HFF-Myc (cell line): ENCODE results near the gene FBXW4.

Experiments used
- DNase-seq: peaks from one replicate; pipeline ENCODE4 v3.0.0-alpha.2; 2011; ENCODE audit warnings: low read depth; ENCODE audit errors: extremely low read depth
- H3K4me3 ChIP-seq: replicated peaks from 2 replicates; pipeline ENCODE4 v1.5.1; 2011; ENCODE audit warnings: low read depth, mild to moderate bottlenecking, control low read depth, low read length
- TF ChIP-seq, protein P1 (sequence below): IDR thresholded peaks from 2 replicates; pipeline ENCODE4 v1.5.1; 2012; ENCODE audit warnings: mild to moderate bottlenecking, low read depth, low read length, control low read depth; ENCODE audit errors: missing control alignments

The FBXW4 gene

DNA sequence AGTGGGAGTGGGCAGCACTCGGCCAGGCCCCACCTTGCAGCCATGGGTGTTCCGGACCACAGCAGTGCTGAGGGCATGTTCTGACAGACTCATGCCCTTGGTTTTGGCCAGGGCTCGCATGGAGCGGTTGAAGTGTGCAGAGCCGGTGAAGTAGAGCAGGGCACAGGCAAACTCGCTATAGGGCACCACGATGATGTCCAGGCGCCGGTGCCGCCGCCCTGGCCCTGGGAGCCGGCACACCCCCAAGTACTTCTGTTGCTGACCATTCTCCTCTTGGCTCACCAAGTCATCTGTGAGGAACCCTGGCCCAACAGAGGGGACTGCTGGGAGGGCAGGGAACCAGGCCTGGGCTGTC is 115.5 kb downstream of the FBXW4 start:
- TF ChIP-seq, protein P1, sequence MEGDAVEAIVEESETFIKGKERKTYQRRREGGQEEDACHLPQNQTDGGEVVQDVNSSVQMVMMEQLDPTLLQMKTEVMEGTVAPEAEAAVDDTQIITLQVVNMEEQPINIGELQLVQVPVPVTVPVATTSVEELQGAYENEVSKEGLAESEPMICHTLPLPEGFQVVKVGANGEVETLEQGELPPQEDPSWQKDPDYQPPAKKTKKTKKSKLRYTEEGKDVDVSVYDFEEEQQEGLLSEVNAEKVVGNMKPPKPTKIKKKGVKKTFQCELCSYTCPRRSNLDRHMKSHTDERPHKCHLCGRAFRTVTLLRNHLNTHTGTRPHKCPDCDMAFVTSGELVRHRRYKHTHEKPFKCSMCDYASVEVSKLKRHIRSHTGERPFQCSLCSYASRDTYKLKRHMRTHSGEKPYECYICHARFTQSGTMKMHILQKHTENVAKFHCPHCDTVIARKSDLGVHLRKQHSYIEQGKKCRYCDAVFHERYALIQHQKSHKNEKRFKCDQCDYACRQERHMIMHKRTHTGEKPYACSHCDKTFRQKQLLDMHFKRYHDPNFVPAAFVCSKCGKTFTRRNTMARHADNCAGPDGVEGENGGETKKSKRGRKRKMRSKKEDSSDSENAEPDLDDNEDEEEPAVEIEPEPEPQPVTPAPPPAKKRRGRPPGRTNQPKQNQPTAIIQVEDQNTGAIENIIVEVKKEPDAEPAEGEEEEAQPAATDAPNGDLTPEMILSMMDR: no peak
- no peak for DNase-seq
- no peak overlapping the region for H3K4me3 ChIP-seq

DNA sequence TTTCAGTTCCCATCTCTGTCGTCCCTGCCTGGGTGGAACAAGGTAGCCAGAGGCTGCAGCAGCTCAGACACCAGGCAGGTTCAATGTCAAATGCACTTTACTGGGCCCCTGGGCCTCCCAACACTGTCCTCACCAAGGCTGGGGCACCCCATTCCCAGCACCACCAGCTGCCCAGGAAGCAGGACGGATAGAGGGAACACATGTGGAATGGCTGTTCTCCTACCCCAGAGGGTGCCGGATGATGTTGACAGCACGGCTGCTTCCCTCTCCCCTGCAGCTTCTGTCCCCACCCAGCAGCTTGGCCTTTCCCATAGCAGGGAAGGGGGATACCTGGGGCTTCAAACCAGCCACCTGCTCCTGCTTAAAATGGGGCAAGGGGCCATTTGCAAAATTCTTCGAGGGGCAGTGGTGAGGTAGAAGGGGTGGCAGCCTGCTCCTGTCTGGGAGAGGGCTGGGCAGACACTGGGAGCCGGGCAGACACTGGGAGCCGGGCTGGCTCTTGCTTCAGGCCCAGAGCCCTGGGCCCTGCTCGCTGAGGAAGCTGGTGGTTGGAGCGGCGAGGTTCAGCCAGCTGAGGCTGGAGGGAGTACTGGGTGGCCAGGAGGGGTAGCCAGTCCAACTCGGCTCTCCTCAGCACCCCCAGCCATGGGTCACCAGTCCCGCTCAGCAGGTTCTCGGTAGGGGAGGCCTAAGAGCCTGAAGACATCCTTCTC is 116.0 kb downstream of the FBXW4 start:
- DNase-seq: no peak
- TF ChIP-seq, protein P1: no peak
- H3K4me3 ChIP-seq: no peak overlapping the region

DNA sequence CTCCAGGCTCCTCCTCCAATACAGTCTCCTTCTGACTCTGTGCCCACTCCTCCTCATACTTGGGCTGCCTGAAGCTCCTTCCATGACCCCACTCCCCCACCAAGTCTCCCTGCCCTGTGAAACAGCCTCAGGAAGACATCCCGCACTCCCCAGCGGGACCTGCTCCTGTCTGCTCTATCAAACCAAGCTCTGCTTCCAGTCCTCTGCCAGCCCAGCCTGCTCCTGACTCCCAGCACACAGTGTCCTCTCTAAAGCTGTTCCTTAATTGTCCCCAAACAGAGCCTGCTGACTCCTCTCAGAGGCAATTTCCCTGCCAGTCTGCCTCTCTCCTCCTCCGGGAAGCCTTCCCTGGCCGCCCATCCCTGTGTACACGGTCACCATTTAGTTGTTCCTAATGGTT is 116.8 kb downstream of the FBXW4 start:
- no peak for DNase-seq
- H3K4me3 ChIP-seq: no peak overlapping the region
- TF ChIP-seq, protein P1: no peak

DNA sequence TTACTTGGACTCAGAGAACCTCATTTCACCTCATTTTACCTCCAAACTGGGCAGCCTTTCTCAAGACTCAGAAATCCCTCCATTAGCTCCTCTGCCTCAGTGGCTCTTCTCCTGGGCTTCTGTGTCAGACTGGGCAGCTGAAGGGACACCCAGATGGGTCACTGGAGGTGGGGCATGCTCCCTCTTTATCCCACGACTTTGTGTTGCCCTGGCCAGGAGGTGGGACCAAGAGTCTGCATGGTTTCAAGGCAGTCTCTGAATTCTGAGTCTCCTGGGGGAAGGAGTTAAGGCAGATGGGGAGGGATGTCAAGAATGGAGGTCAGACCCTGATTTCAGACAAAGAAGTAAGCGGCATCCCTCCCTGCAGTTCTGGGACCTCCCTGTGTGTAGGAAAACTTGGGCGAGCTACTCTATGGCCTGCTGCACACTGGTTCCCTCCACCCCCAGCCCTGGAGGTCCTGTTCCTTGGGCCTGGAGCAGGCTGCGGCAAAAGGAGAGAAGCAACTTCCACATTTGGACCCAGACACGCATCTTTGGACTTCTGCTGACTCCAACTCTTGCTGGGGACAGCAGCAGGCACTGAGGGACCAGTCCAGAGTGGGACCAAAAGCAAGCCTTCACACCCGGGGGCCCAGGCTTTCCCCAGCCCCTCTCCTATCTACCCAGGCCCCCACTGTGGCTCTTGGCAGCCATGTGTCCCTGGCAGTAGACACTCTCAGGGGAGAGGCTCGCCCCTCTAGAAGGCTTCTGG is 117.7 kb downstream of the FBXW4 start:
- H3K4me3 ChIP-seq: no peak overlapping the region
- no peak for DNase-seq
- TF ChIP-seq, protein P1: no peak

DNA sequence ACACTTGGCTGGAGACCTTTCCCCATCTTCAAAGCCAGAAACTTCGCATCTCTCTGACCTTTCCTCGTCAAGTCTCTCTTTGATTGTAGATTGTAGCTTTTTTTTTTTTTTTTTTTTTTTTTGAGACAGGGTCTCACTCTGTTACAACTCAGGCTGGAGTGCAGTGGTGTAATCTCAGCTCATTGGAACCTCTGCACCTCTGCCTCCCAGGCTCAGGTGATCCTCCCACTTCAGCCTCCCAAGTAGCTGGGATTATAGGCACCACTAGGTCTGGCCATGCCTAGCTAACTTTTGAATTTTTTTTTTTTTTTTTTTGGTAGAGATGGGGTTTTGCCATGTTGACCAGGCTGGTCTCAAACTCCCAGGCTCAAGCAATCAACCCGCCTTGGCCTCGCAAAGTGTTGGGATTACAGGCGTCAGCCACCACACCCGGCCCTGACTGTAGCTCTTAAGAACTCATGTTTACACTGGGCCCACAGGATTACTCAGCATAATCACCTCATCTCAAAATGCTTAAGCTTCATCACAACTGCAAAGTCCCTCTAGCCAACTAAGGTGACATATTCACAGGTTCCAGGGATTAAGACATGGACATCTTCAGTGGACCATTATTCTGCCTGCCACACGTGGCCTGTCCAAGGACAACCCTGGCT is 118.6 kb downstream of the FBXW4 start:
- DNase-seq: no peak
- no peak overlapping the region for H3K4me3 ChIP-seq
- TF ChIP-seq, protein P1: no peak

DNA sequence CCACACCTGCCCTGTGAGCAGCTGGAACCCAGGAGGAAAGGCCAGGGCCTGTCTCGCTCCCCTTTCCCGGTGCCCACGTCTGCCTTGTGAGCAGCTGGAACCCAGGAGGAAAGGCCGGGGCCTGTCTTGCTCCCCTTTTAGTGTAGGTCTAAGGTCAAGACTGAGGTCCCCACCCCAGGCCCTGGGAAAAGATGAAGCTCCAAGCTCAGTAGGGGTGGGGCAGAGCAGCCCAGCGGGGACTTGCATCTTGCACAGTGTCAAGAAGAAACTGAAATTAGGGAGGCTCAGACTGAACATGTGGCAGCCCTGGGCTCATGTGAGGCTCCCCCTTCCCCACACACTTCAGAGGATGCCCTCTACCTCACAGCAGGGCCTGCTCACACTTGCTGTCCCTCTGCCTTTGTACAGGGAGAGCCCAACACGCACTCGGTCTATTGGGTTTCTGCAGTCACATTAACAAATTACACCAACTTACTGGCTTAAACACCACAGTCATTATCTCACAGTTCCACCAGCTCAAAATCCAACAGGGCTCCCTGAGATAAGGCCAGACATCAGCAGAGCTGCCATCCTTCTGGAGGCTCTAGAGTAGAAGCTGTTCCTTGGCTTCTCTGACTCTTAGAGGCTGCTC is 119.3 kb downstream of the FBXW4 start:
- H3K4me3 ChIP-seq: no peak overlapping the region
- TF ChIP-seq, protein P1: no peak
- no peak for DNase-seq
